H1 (cell line): ENCODE results near the gene USH2A. TPM values are rescaled to one million over a fixed set of nuclear protein-coding genes. Genes with fewer than 3 reads are reported as not detected.

ENCODE experiments used
- ATF2 ChIP-seq: IDR thresholded peaks from 2 replicates; pipeline ENCODE4 v1.6.1; 2012; ENCODE audit warnings: low read length, inconsistent platforms
- CEBPB ChIP-seq: IDR thresholded peaks from 2 replicates; pipeline ENCODE4 v1.6.1; 2012; ENCODE audit warnings: low read depth, low read length
- CHD1 ChIP-seq: IDR thresholded peaks from 2 replicates; pipeline ENCODE4 v1.6.1; 2012; ENCODE audit warnings: low read depth, low read length, improper control_type of control experiment
- EP300 ChIP-seq, 2 experiments: IDR thresholded peaks; 1 replicate in 1 of 2; 2 replicates in 1 of 2; pipeline ENCODE4 v1.6.1; 2011 to 2012; ENCODE audit warnings: low read depth in 2 of 2, low read length in 2 of 2, mild to moderate bottlenecking in 2 of 2, borderline replicate concordance in 1 of 2, inconsistent platforms in 1 of 2, moderate library complexity in 1 of 2
- JUND ChIP-seq: IDR thresholded peaks from 2 replicates; pipeline ENCODE4 v1.6.1; 2011; ENCODE audit warnings: mild to moderate bottlenecking, improper control_type of control experiment, low read length
- PHF8 ChIP-seq: fragments of 200-600 bp; sonication (generic); conservative IDR thresholded peaks from 2 replicates; pipeline ENCODE4 v1.7.1; 2012; ENCODE audit warnings: low read depth, mild to moderate bottlenecking, inconsistent platforms, low read length, moderate library complexity
- POLR2A ChIP-seq, 2 experiments: IDR thresholded peaks; 1 replicate in 1 of 2; 2 replicates in 1 of 2; pipeline ENCODE4 v1.6.1; 2011; ENCODE audit warnings: low read depth in 2 of 2, low read length in 2 of 2, mild to moderate bottlenecking in 2 of 2; ENCODE audit errors: control extremely low read depth in 1 of 2
- RFX5 ChIP-seq: IDR thresholded peaks from 2 replicates; pipeline ENCODE4 v1.6.1; 2011; ENCODE audit warnings: low read depth, low read length, improper control_type of control experiment, borderline replicate concordance
- TBP ChIP-seq: IDR thresholded peaks from 2 replicates; pipeline ENCODE4 v1.6.1; 2011; ENCODE audit warnings: low read depth, low read length, improper control_type of control experiment
- polyA plus RNA-seq, 7 experiments: library from polyadenylated mRNA; depleted of rRNA in 3 of 7; stranded (reverse) in 5 of 7; unstranded in 2 of 7; fragments of >200 nt in 5 of 7; fragments of 200-250 nt in 2 of 7; gene quantifications; 1 replicate in 5 of 7; 2 replicates in 1 of 7; 4 replicates in 1 of 7; pipeline versions ENCODE4 v1.2.1 to v1.2.3, GENCODE V29; 2011 to 2013; ENCODE audit warnings: missing spikeins in 2 of 7, mixed read lengths in 2 of 7
- total RNA-seq: library from RNA; stranded (reverse); fragmentation: NEBNext Ultra II Directional; extraction: Animal tissue kit (Norgen Biotek cat#: 25700); gene quantifications from 2 replicates; pipeline ENCODE4 v1.2.1, GENCODE V29; 2021
- TF ChIP-seq, protein P1 (sequence below): IDR thresholded peaks from 2 replicates; pipeline ENCODE4 v1.6.1; 2012; ENCODE audit warnings: inconsistent platforms

Gene USH2A
- total and polyA plus RNA-seq, 2 of the 8 experiments (the other 6 are each of a cell fraction or from before 2014, with no cell fraction given) = 0.02 to 0.17 TPM

DNA sequence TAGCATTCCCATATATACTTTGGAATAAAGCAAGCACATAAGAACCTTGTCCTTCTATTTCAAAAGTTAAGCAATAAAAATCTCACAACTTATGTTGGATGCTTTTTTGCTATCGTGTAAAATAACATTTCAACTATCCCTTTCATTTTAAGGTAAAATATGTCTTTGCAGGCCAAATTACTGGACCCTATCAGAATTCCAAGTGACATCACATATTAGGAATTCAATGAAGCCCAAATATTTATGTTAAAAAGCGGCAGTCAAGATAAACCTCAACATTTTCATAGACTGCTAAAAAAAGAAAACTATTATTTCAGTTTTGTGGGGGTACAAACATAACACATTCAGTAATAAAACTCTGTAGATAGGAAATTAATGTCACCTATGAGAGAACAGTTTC is 604.1 kb downstream of the USH2A start (continued):
- TF ChIP-seq ATF2 = no peak
- TF ChIP-seq CEBPB = no peak
- no peak for TF ChIP-seq CHD1
- TF ChIP-seq, protein P1, sequence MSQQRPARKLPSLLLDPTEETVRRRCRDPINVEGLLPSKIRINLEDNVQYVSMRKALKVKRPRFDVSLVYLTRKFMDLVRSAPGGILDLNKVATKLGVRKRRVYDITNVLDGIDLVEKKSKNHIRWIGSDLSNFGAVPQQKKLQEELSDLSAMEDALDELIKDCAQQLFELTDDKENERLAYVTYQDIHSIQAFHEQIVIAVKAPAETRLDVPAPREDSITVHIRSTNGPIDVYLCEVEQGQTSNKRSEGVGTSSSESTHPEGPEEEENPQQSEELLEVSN = no peak
- TF ChIP-seq EP300 (IDR thresholded peaks at IDR 0.05; ENCODE audit: borderline replicate concordance in 1 of 2, low read depth in 2 of 2, low read length in 2 of 2) = no peak
- TF ChIP-seq JUND = no peak
- TF ChIP-seq TBP = no peak
- no peak for TF ChIP-seq PHF8
- TF ChIP-seq RFX5 = no peak
- no peak for TF ChIP-seq POLR2A (IDR thresholded peaks at IDR 0.05; ENCODE audit: control extremely low read depth in 1 of 2, low read depth in 2 of 2, low read length in 2 of 2)
